Suprapubic skin (tissue), 4 donors: ENCODE results near the gene ARL6IP5. TPM values are rescaled to one million over a fixed set of nuclear protein-coding genes. Genes with fewer than 3 reads are reported as not detected.
A peak's percentile ranks its signal among the peaks of the same experiment; 100 is the strongest.

ENCODE experiments used
- DNase-seq, 2 donors: peaks; one replicate each; pipeline ENCODE4 v3.0.0-alpha.2; 2019; ENCODE audit warnings: low spot score in 2 of 2
- H3K27ac ChIP-seq: fragments of 200-600 bp; sonication (generic); one replicate; pipeline ENCODE4 v1.5.1; 2019
- H3K27me3 ChIP-seq: fragments of 200-600 bp; sonication (generic); one replicate; pipeline ENCODE4 v1.5.1; 2019
- H3K36me3 ChIP-seq: fragments of 200-600 bp; sonication (generic); one replicate; pipeline ENCODE4 v1.5.1; 2019
- H3K4me1 ChIP-seq: fragments of 200-600 bp; sonication (generic); one replicate; pipeline ENCODE4 v1.5.1; 2019
- H3K4me3 ChIP-seq: fragments of 200-600 bp; sonication (generic); one replicate; pipeline ENCODE4 v1.5.1; 2019; ENCODE audit warnings: mild to moderate bottlenecking
- H3K9me3 ChIP-seq: fragments of 200-600 bp; sonication (generic); one replicate; pipeline ENCODE4 v1.5.1; 2019
- EP300 ChIP-seq: sonication (generic); formaldehyde crosslinking; IDR thresholded peaks from one replicate; pipeline ENCODE4 v1.6.1; 2017; ENCODE audit warnings: antibody characterized with exemption
- POLR2A ChIP-seq, 2 donors: fragments of 450-650 bp; IDR thresholded peaks; one replicate each; pipeline ENCODE4 v1.6.1; 2017; ENCODE audit warnings: antibody characterized with exemption in 2 of 2, mild to moderate bottlenecking in 2 of 2, moderate library complexity in 2 of 2
- POLR2AphosphoS5 ChIP-seq, 3 donors: sonication (generic); formaldehyde crosslinking; IDR thresholded peaks; one replicate each; pipeline ENCODE4 v1.6.1; 2017; ENCODE audit warnings: antibody characterized with exemption in 3 of 3
- WGBS: methylation state at CpG from one replicate; pipeline ENCODE4 v1.1.5; 2018; 5-methylcytosine and 5-hydroxymethylcytosine counted together
- total RNA-seq, 4 donors: library from RNA; depleted of rRNA; stranded (reverse); fragments of >200 nt; gene quantifications; one replicate each; pipeline ENCODE4 v1.1.0, GENCODE V29; 2016
- TF ChIP-seq, protein P1 (sequence below), 2 donors: fragments of 200-600 bp in 1 of 2; fragments of 450-650 bp in 1 of 2; sonication (generic) in 1 of 2; IDR thresholded peaks; one replicate each; pipeline ENCODE4 v1.5.1; 2016 to 2019; ENCODE audit warnings: antibody characterized with exemption in 2 of 2, mild to moderate bottlenecking in 1 of 2, moderate library complexity in 1 of 2

Gene ARL6IP5
- total RNA-seq, 4 donors from 2014 or later = 58.6 to 106 (median 69.0) TPM

GRCh38 chr3:69119138-69119537 lies 34.4 kb downstream of the ARL6IP5 start:
- no peak for DNase-seq
- Histone ChIP-seq H3K27ac (no peak overlapping the region), H3K36me3 (no peaks in the 10 kb centered on the region), H3K27me3 (no peaks in the 10 kb centered on the region), H3K4me3 (no peak overlapping the region), H3K4me1 (peaks cover 8% of the 10 kb centered on the region), H3K9me3 (no peaks in the 10 kb centered on the region)
- WGBS = 89% methylated on average over 6 of the region's 6 CpGs
- TF ChIP-seq, protein P1, sequence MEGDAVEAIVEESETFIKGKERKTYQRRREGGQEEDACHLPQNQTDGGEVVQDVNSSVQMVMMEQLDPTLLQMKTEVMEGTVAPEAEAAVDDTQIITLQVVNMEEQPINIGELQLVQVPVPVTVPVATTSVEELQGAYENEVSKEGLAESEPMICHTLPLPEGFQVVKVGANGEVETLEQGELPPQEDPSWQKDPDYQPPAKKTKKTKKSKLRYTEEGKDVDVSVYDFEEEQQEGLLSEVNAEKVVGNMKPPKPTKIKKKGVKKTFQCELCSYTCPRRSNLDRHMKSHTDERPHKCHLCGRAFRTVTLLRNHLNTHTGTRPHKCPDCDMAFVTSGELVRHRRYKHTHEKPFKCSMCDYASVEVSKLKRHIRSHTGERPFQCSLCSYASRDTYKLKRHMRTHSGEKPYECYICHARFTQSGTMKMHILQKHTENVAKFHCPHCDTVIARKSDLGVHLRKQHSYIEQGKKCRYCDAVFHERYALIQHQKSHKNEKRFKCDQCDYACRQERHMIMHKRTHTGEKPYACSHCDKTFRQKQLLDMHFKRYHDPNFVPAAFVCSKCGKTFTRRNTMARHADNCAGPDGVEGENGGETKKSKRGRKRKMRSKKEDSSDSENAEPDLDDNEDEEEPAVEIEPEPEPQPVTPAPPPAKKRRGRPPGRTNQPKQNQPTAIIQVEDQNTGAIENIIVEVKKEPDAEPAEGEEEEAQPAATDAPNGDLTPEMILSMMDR (IDR thresholded peaks at IDR 0.05) = no peak

DNA sequence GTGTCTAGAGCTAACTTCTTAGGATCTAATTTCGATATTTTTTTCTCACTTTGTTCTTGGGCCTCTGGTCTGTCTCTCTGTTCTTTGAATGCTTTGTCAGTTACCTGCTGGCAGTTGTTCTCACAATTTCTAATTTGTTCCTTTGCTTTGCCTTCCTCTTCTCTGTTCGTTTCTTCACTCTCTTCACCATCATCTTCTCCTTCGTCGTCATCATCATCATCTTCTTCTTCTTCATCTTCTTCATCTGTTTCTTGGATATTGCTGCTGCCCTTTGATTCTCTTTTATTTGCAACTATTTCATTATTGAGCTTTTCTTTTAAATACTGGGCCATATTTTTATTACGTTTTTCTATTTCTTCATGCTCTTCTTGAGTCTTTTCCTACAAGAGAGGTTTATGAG lies 34.9 kb downstream of the ARL6IP5 start:
- Histone ChIP-seq H3K4me1 (peaks cover 7% of the 10 kb centered on the region), H3K27me3 (no peaks in the 10 kb centered on the region), H3K9me3 (no peaks in the 10 kb centered on the region), H3K27ac (no peak overlapping the region), H3K36me3 (no peaks in the 10 kb centered on the region), H3K4me3 (no peak overlapping the region)
- WGBS = 95% methylated on average over 5 of the region's 5 CpGs
- DNase-seq = no peak
- no peak for TF ChIP-seq POLR2A (IDR thresholded peaks at IDR 0.05)

GRCh38 chr3:69120879-69121464 lies 36.2 kb downstream of the ARL6IP5 start:
- H3K9me3 ChIP-seq = no peaks in the 10 kb centered on the region
- TF ChIP-seq, protein P1 (IDR thresholded peaks at IDR 0.05) = peak; percentile 88 to 89
- no peak for TF ChIP-seq EP300
- no peaks in the 10 kb centered on the region for H3K27me3 ChIP-seq
- no peaks in the 10 kb centered on the region for H3K36me3 ChIP-seq
- H3K4me1 ChIP-seq = peaks cover 7% of the 10 kb centered on the region
- DNase-seq = peak in 1 of 2 donors; percentile 81
- no peak overlapping the region for H3K27ac ChIP-seq
- H3K4me3 ChIP-seq = no peak overlapping the region
- 0% methylated on average over 1 of the region's 1 CpG for WGBS

GRCh38 chr3:69121513-69121912 lies 36.8 kb downstream of the ARL6IP5 start:
- WGBS = 81% methylated on average over 6 of the region's 6 CpGs
- Histone ChIP-seq H3K27ac (no peak overlapping the region), H3K36me3 (no peaks in the 10 kb centered on the region)

GRCh38 chr3:69121950-69122349 lies 37.2 kb downstream of the ARL6IP5 start:
- Histone ChIP-seq H3K9me3 (no peaks in the 10 kb centered on the region), H3K27me3 (no peaks in the 10 kb centered on the region), H3K4me1 (peaks cover 7% of the 10 kb centered on the region), H3K27ac (no peak overlapping the region), H3K4me3 (no peak overlapping the region), H3K36me3 (no peaks in the 10 kb centered on the region)
- 55% methylated on average over 8 of the region's 8 CpGs for WGBS
- no peak for DNase-seq
- no peak for TF ChIP-seq EP300
- no peak for TF ChIP-seq POLR2A (IDR thresholded peaks at IDR 0.05)
- no peak for TF ChIP-seq POLR2AphosphoS5 (IDR thresholded peaks at IDR 0.05)
- TF ChIP-seq, protein P1 (IDR thresholded peaks at IDR 0.05) = no peak

More at GRCh38 chr3:69121513-69121912, 36.8 kb downstream of the ARL6IP5 start:
- Histone ChIP-seq H3K4me1 (peaks cover 7% of the 10 kb centered on the region), H3K27me3 (no peaks in the 10 kb centered on the region), H3K4me3 (no peak overlapping the region), H3K9me3 (no peaks in the 10 kb centered on the region)
- no peak for DNase-seq
- TF ChIP-seq EP300 (no peak), POLR2AphosphoS5 (IDR thresholded peaks at IDR 0.05) (no peak), POLR2A (IDR thresholded peaks at IDR 0.05) (no peak)
- TF ChIP-seq, protein P1 (IDR thresholded peaks at IDR 0.05) = no peak

DNA sequence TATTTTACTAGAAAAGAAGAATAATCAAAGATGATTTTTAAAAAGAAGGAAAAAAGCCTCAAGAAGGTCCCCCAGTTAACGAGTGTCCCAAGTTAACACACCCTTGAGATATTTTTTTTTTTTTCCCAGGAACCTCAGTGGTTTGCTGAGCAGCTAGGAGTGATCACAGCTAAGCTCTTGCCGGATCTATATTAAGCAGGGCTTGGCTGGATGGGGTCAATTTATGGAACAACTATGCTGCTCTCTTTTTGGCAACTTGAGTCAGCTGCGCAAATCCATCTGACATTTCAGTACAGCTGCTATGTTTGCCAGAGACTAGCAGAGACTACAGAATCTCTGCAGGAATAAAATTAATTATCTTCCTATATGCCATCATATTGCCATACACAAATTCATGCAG lies 37.7 kb downstream of the ARL6IP5 start, which contains the start of gene LMOD3:
Gene LMOD3 (minus strand): TSS at position 193 of the 400 bp plus-strand sequence. CDS start 209 bp downstream, outside the sequence.
- H3K4me1 ChIP-seq = peaks cover 7% of the 10 kb centered on the region
- H3K27ac ChIP-seq = no peak within 1 kb of the TSS
- H3K4me3 ChIP-seq = no peak within 1 kb of the TSS
- no peak for DNase-seq
- WGBS = 82% methylated on average over 3 of the region's 3 CpGs
- TF ChIP-seq POLR2AphosphoS5 (IDR thresholded peaks at IDR 0.05) (no peak), EP300 (no peak), POLR2A (IDR thresholded peaks at IDR 0.05) (no peak)
- TF ChIP-seq, protein P1 (IDR thresholded peaks at IDR 0.05) = no peak
- no peaks in the 10 kb centered on the region for H3K36me3 ChIP-seq
- no peaks in the 10 kb centered on the region for H3K9me3 ChIP-seq
- no peaks in the 10 kb centered on the region for H3K27me3 ChIP-seq
